HEK293T (cell line): ENCODE measurements around the gene ABCC6.
"Not testable (repeated sequence)": the region's sequence is repeated elsewhere in the genome, so short reads cannot be mapped to it uniquely, and the experiment has no call there.

Experiments
- ARNT ChIP-seq: fragments of 450-650 bp; IDR thresholded peaks from 2 replicates; pipeline ENCODE4 v1.6.1; 2017; ENCODE audit warnings: mild to moderate bottlenecking
- BHLHE40 ChIP-seq: fragments of 450-650 bp; IDR thresholded peaks from 2 replicates; pipeline ENCODE4 v1.6.1; 2016; ENCODE audit warnings: mild to moderate bottlenecking, moderate library complexity, borderline replicate concordance
- CTBP1 ChIP-seq: fragments of 450-650 bp; IDR thresholded peaks from 2 replicates; pipeline ENCODE4 v1.6.1; 2016; ENCODE audit warnings: borderline replicate concordance
- ELF4 ChIP-seq: fragments of 450-650 bp; IDR thresholded peaks from 2 replicates; pipeline ENCODE4 v1.6.1; 2017; ENCODE audit warnings: antibody characterized with exemption
- FOXK2 ChIP-seq: fragments of 450-650 bp; IDR thresholded peaks from 2 replicates; pipeline ENCODE4 v1.6.1; 2016; ENCODE audit warnings: mild to moderate bottlenecking
- FOXM1 ChIP-seq: fragments of 450-650 bp; IDR thresholded peaks from 2 replicates; pipeline ENCODE4 v1.6.1; 2017; ENCODE audit warnings: mild to moderate bottlenecking, borderline replicate concordance
- HDGF ChIP-seq: fragments of 450-650 bp; IDR thresholded peaks from 2 replicates; pipeline ENCODE4 v1.6.1; 2017; ENCODE audit warnings: antibody characterized with exemption, borderline replicate concordance
- L3MBTL2 ChIP-seq: fragments of 450-650 bp; conservative IDR thresholded peaks from 2 replicates; pipeline ENCODE4 v1.6.1; 2016; ENCODE audit warnings: mild to moderate bottlenecking
- LEF1 ChIP-seq: fragments of 450-650 bp; IDR thresholded peaks from 2 replicates; pipeline ENCODE4 v1.6.1; 2017; ENCODE audit warnings: mild to moderate bottlenecking, borderline replicate concordance
- PKNOX1 ChIP-seq: fragments of 450-650 bp; IDR thresholded peaks from 2 replicates; pipeline ENCODE4 v1.6.1; 2016
- SP1 ChIP-seq: fragments of 450-650 bp; IDR thresholded peaks from 2 replicates; pipeline ENCODE4 v1.6.1; 2017
- SUZ12 ChIP-seq: fragments of 450-650 bp; IDR thresholded peaks from 2 replicates; pipeline ENCODE4 v1.6.1; 2016; ENCODE audit warnings: mild to moderate bottlenecking
- ZNF384 ChIP-seq: fragments of 450-650 bp; IDR thresholded peaks from 2 replicates; pipeline ENCODE4 v1.6.1; 2016

- not testable (repeated sequence) for TF ChIP-seq FOXK2, SUZ12, LEF1, ELF4, BHLHE40, ZNF384, CTBP1, SP1, ARNT, HDGF, FOXM1, PKNOX1, L3MBTL2
These were observed 15.4 kb downstream of the ABCC6 start for GRCh38 chr16:16207787-16208334.
